ENCODE data around the gene RPS16. TPM values are rescaled to one million over a fixed set of nuclear protein-coding genes. Genes with fewer than 3 reads are reported as not detected.
A peak's percentile ranks its signal among the peaks of the same experiment; 100 is the strongest.

Gene RPS16
- total and polyA plus RNA-seq, 9 of the 15 experiments (the other 6 are each of a cell fraction or from before 2014, with no cell fraction given), result 82.6 to 3,671 (median 2,204) TPM

DNA sequence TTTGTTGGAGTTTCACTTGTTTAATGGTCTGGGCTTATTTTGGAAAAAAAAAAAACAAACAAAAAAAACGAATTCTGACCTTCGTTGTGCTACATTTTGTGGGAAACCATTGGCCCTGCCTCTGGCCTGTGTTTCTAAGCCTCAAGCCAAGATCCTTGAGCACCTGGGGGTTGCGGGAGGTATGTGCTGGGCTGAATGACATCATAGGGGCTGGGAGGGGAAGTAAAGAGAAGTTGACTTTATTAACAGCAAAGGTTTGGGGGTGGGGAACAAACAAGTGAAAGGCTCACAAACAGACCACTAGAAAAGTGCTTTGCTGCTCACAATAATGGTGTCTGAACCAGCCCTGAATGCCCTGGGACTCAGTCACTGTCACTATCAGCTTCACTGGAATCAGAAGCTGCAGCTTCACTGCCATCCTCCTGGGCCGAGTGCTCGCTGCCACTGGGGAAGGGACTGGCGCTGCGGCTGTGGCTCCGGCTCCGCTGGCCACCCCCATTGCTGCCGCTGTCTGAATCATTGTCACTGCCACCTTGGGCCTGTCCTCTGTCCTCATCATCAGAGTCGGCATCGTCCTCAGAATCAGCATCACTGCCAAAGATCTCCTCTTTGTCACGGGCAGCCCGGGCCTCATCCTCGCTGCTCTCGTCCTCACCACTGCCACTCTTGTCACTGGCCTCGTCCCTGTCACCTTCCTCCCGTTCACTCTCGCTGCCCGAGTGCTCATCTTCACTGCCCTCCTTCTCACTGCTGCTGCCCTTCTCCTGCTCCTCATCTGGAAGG is 49.9 kb downstream of the RPS16 start (continued):
- no peak for TF ChIP-seq RBM14 (IDR thresholded peaks at IDR 0.05; ENCODE audit: borderline replicate concordance, insufficient read depth, low read depth, low read length)
- TF ChIP-seq, protein P1, sequence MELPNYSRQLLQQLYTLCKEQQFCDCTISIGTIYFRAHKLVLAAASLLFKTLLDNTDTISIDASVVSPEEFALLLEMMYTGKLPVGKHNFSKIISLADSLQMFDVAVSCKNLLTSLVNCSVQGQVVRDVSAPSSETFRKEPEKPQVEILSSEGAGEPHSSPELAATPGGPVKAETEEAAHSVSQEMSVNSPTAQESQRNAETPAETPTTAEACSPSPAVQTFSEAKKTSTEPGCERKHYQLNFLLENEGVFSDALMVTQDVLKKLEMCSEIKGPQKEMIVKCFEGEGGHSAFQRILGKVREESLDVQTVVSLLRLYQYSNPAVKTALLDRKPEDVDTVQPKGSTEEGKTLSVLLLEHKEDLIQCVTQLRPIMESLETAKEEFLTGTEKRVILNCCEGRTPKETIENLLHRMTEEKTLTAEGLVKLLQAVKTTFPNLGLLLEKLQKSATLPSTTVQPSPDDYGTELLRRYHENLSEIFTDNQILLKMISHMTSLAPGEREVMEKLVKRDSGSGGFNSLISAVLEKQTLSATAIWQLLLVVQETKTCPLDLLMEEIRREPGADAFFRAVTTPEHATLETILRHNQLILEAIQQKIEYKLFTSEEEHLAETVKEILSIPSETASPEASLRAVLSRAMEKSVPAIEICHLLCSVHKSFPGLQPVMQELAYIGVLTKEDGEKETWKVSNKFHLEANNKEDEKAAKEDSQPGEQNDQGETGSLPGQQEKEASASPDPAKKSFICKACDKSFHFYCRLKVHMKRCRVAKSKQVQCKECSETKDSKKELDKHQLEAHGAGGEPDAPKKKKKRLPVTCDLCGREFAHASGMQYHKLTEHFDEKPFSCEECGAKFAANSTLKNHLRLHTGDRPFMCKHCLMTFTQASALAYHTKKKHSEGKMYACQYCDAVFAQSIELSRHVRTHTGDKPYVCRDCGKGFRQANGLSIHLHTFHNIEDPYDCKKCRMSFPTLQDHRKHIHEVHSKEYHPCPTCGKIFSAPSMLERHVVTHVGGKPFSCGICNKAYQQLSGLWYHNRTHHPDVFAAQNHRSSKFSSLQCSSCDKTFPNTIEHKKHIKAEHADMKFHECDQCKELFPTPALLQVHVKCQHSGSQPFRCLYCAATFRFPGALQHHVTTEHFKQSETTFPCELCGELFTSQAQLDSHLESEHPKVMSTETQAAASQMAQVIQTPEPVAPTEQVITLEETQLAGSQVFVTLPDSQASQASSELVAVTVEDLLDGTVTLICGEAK (IDR thresholded peaks at IDR 0.05), result peak; percentile 60; the same call in 1 of the 2 replicates
- TF ChIP-seq, protein P1 (CRISPR knock-in tag; IDR thresholded peaks at IDR 0.05), result no peak
- no peak for TF ChIP-seq CC2D1A (IDR thresholded peaks at IDR 0.05)
- TF ChIP-seq, protein P2, sequence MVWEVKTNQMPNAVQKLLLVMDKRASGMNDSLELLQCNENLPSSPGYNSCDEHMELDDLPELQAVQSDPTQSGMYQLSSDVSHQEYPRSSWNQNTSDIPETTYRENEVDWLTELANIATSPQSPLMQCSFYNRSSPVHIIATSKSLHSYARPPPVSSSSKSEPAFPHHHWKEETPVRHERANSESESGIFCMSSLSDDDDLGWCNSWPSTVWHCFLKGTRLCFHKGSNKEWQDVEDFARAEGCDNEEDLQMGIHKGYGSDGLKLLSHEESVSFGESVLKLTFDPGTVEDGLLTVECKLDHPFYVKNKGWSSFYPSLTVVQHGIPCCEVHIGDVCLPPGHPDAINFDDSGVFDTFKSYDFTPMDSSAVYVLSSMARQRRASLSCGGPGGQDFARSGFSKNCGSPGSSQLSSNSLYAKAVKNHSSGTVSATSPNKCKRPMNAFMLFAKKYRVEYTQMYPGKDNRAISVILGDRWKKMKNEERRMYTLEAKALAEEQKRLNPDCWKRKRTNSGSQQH (CRISPR knock-in tag; IDR thresholded peaks at IDR 0.05), result no peak
- TF ChIP-seq, protein P3, sequence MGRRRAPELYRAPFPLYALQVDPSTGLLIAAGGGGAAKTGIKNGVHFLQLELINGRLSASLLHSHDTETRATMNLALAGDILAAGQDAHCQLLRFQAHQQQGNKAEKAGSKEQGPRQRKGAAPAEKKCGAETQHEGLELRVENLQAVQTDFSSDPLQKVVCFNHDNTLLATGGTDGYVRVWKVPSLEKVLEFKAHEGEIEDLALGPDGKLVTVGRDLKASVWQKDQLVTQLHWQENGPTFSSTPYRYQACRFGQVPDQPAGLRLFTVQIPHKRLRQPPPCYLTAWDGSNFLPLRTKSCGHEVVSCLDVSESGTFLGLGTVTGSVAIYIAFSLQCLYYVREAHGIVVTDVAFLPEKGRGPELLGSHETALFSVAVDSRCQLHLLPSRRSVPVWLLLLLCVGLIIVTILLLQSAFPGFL (CRISPR knock-in tag; IDR thresholded peaks at IDR 0.05), result no peak
- TF ChIP-seq POLR2G (IDR thresholded peaks at IDR 0.05; ENCODE audit: low read depth, low read length), result peak; percentile 42
- TF ChIP-seq, protein P4, sequence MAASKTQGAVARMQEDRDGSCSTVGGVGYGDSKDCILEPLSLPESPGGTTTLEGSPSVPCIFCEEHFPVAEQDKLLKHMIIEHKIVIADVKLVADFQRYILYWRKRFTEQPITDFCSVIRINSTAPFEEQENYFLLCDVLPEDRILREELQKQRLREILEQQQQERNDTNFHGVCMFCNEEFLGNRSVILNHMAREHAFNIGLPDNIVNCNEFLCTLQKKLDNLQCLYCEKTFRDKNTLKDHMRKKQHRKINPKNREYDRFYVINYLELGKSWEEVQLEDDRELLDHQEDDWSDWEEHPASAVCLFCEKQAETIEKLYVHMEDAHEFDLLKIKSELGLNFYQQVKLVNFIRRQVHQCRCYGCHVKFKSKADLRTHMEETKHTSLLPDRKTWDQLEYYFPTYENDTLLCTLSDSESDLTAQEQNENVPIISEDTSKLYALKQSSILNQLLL (CRISPR knock-in tag; IDR thresholded peaks at IDR 0.05; ENCODE audit: borderline replicate concordance), result no peak
- TF ChIP-seq HDAC2 (IDR thresholded peaks at IDR 0.05), result no peak
- no peak for TF ChIP-seq ZBTB1 (CRISPR knock-in tag; IDR thresholded peaks at IDR 0.05; ENCODE audit: borderline replicate concordance, low read depth)
- TF ChIP-seq ZNF3 (CRISPR knock-in tag; IDR thresholded peaks at IDR 0.05), result no peak
- TF ChIP-seq MYC (IDR thresholded peaks at IDR 0.05; ENCODE audit: low read depth, low read length), result no peak
- no peak for TF ChIP-seq MYC (CRISPR knock-in tag; IDR thresholded peaks at IDR 0.05; ENCODE audit: borderline replicate concordance, low read depth)

Measured in K562 (cell line).